Left ventricle myocardium superior (tissue), 1 donor: ENCODE measurements around the gene CLMP. TPM values are rescaled to one million over a fixed set of nuclear protein-coding genes. Genes with fewer than 3 reads are reported as not detected.
A peak's percentile ranks its signal among the peaks of the same experiment; 100 is the strongest.
"Not testable (repeated sequence)": the region's sequence is repeated elsewhere in the genome, so short reads cannot be mapped to it uniquely, and the experiment has no call there.

Experiments used
- ATAC-seq: fragments of 200-7000 bp; cut with Tn5 transposase; one replicate; pipeline ENCODE4 v1.9.1; 2020; ENCODE audit warnings: mild to moderate bottlenecking, moderate library complexity
- DNase-seq: peaks from one replicate; pipeline ENCODE4 v3.0.0-alpha.2; 2020
- intact Hi-C: fragments of 100-400 bp; cut with micrococcal nuclease; formaldehyde crosslinking; loops from one replicate; pipeline ENCODE4 v1.11.0; 2022
- total RNA-seq: library from RNA; stranded (reverse); fragmentation: NEBNext Ultra II Directional; extraction: Animal tissue kit (Norgen Biotek cat#: 25700); gene quantifications from one replicate; pipeline ENCODE4 v1.2.1, GENCODE V29; 2021
- donor health status: DM: no; HTN: yes; CAD: no; lungs with severe emphysema.

Gene CLMP
- total RNA-seq, 1 donor from 2014 or later: 4.9 TPM

GRCh38 chr11:123221096-123221561 lies 26.1 kb upstream of the CLMP start:
- DNase-seq (no peak), ATAC-seq (no peak)
- intact Hi-C loops: no loop called here

GRCh38 chr11:123219066-123219690 lies 24.1 kb upstream of the CLMP start:
- intact Hi-C loops: no loop called here
- ATAC-seq (peak; percentile 44), DNase-seq (no peak)

DNA sequence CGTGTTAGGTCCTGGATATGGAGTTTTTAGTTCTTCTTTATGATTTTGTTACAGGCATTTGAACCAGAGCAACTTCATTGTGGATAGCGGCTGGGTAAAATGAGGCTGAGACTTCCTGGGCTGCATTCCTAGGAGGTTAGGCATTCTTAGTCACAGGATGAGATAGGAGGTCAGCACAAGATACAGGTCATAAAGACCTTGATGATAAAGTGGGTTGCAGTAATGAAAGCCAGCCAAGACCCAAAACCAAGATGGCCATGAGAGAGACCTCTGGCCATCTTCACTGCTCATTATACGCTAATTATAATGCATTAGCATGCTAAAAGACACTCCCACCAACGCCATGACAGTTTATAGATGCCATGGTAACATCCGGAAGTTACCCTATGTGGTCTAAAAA lies 23.4 kb upstream of the CLMP start:
- DNase-seq: no peak
- intact Hi-C loops: no loop called here
- ATAC-seq: no peak

GRCh38 chr11:123217897-123218296 lies 22.8 kb upstream of the CLMP start:
- intact Hi-C loops: no loop called here

DNA sequence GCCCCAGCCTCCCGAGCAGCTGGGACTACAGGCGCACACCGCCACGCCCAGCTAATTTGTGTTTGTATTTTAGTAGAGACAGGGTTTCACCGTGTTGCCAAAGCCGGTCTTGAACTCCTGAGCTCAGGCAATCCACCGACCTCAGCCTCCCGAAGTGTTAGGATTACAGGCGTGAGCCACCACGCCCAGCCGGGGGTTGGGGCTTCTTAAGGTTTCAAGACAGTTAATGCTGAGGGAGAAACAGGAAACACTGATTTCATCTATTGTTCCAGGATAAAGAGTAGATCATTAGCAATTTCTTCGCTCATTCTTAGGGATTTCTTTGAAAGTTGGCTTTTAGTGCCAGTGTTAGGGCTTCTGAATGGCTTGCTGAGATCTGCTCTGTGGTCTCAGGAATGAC lies 21.2 kb upstream of the CLMP start:
- ATAC-seq: no peak
- no peak for DNase-seq
- intact Hi-C loops: no loop called here

More at GRCh38 chr11:123217897-123218296, 22.8 kb upstream of the CLMP start:
- DNase-seq: no peak
- ATAC-seq: no peak

DNA sequence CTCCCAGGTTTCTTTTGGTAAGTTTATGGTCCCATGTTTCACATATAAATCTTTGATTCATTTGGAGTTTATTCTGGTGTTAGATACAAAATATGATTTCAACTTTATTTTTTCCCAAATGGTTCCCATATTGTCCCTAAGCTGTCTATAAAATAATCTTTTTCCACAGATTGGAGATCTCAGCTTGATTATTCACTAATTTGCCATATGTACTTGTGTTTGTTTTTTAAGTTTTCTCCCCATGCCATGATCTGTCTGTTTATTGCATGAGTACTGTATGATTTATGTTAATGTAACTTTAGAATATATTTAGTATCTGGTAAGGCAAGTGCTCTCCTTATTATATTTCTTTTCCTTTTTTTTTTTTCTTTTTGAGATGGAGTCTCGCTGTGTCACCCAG lies 19.9 kb upstream of the CLMP start:
- no peak for DNase-seq
- no peak for ATAC-seq
- intact Hi-C loops: no loop called here

GRCh38 chr11:123214396-123214795 lies 19.3 kb upstream of the CLMP start:
- DNase-seq (no peak), ATAC-seq (no peak)
- intact Hi-C loops: no loop called here

DNA sequence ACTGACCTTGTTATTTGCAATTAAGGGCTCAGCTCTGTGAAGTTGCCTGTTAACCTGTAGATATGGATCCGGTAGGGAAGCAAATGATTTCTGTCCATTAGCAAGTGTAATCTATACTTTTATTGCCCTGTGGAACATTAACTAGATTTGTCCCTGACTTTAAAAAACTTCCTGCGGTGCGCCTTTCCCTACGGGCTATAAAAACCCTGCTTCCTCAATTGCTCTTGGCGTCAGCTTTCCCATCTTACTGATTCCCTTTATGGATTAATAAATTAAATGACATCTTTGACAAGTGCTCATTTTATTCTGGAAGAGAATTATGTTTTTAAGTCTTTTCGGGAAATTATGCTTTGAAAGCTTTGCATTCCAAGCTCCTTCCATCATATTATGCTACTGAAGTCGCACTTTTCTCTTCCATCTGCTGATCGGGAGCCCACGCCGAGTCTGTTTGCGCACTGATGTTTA lies 18.3 kb upstream of the CLMP start:
- intact Hi-C loops: no loop called here
- DNase-seq: no peak
- ATAC-seq: no peak

GRCh38 chr11:123212406-123212805 lies 17.4 kb upstream of the CLMP start:
- intact Hi-C loops: no loop called here
- DNase-seq: no peak
- no peak for ATAC-seq

GRCh38 chr11:123211981-123212380 lies 16.9 kb upstream of the CLMP start:
- ATAC-seq (no peak), DNase-seq (no peak)
- intact Hi-C loops: no loop called here

- no peak for DNase-seq
- no peak for ATAC-seq
- intact Hi-C loops: no loop called here
Observed at GRCh38 chr11:123211149-123211852, 16.3 kb upstream of the CLMP start.

DNA sequence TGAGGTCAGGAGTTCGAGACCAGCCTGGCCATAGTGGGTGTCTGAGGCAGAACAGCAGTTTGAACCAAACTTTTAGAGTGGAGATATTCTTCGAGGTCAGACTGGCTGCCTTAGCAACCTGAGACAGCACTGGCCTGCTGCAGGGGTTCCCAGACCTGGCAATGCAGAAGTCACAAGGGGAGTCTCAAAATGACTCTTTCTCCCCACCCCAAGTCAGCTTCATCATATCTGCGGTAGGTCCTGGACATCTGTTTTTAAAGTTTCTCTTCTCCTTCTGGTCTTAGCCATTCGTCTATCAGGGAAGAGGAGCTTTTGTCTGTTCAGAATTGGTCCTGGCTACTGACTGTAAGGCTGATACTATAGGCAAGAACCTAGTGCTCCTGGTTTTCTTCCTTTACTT lies 14.5 kb upstream of the CLMP start:
- DNase-seq (no peak), ATAC-seq (no peak)
- intact Hi-C loops: no loop called here

DNA sequence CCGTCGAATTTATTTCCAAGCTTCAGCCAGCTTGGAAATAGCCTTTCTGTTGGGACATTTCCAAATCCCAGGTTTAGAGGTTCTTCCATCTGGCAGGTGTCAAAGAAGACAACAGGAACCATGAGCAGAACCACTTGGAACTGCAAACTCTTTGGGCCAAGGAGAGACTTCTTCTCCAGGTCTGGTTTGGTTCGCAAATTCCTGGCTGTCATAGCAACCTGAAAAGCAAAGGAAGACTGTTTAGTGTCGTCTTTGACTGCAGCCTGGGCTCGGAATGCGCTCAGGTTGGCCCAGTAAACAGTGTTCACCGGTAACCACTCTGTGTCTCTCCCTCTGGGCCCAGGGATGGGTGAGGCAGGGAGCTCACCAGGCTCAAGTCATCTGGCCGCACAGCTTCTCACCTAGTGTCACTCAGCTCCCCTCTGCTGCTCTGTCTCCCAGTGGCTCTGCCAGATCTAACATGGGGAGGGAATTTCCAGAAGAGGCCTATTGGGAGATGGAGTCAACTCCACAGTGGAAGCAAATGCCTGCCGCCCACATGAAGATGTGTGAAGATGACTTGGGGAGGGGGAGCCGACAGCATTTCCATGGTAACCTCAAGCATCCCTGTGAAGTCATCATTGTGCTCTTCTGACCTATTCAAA lies 11.9 kb upstream of the CLMP start:
- intact Hi-C loops: no loop called here
- ATAC-seq (no peak), DNase-seq (no peak)

- DNase-seq, ATAC-seq, intact Hi-C loops: not testable (repeated sequence)
Observed at GRCh38 chr11:123206055-123206454, 11.0 kb upstream of the CLMP start.

DNA sequence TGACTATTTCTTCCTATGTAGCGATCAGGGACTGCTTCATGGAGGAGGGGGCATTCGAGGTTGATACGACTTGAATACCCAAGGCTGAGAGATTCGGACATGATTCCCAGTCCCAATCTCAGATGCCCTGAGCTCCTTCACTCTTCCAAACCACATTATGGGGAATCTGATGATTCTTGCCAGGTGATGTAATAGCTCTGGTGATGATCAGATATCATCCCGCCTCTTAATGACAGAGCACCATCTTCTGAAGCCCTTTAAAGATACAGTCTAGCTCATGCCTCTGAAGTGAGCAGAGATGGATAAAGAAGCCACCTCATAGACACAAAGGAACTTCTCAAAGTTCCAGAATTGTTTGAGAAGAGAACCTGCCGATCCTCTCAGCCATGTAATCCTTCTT lies 8.9 kb upstream of the CLMP start:
- intact Hi-C loops: no loop called here

GRCh38 chr11:123203471-123203870 lies 8.4 kb upstream of the CLMP start:
- DNase-seq: no peak
- intact Hi-C loops: no loop called here
- ATAC-seq: no peak

More for the DNA sequence above, 8.9 kb upstream of the CLMP start:
- ATAC-seq: no peak
- no peak for DNase-seq

- intact Hi-C loops: no loop called here
- no peak for DNase-seq
- peak; percentile 90 for ATAC-seq
Observed at GRCh38 chr11:123202155-123203151, 7.4 kb upstream of the CLMP start.

DNA sequence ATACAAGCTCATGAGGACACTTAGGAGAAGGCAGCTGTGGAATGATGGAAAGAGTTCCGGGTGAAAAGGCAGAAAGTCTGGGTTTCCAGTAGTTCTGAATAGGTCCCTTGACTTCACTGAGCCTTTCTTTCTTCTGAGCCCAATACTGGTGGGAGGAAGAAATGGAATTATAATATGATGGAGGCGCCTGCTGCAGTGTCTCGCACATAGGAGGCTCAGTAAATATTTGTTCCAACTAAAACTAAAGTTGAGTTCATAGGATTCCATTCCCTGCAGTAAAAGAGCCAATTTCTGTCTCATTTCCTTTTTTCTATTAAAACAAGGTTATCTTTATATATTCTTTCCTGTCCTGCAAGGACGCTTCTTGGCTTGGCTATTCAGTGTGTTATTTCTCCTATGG lies 5.2 kb upstream of the CLMP start:
- ATAC-seq (no peak), DNase-seq (no peak)
- intact Hi-C loops: no loop called here

- intact Hi-C loops: no loop called here
- no peak for DNase-seq
- no peak for ATAC-seq
Observed at GRCh38 chr11:123197711-123198110, 2.7 kb upstream of the CLMP start.
